Neuronal stem cell (in vitro differentiated cells): Measurements from ENCODE around the gene PIK3C2G.

Experiments
- DNase-seq: peaks from one replicate; pipeline ENCODE4 v3.0.0-alpha.2; 2013; ENCODE audit warnings: low spot score
- H2AFZ ChIP-seq: one replicate; pipeline ENCODE4 v1.6.1; 2013; ENCODE audit warnings: mild to moderate bottlenecking, low read length, inconsistent platforms
- H2AK5ac ChIP-seq: 2 replicates; pipeline ENCODE4 v1.6.1; 2013; ENCODE audit warnings: low read depth, mild to moderate bottlenecking, inconsistent platforms, low read length, moderate library complexity, mixed read lengths
- H2BK120ac ChIP-seq: 2 replicates; pipeline ENCODE4 v1.6.1; 2013; ENCODE audit warnings: low read depth, mild to moderate bottlenecking, inconsistent platforms, low read length, moderate library complexity, mixed read lengths
- H2BK12ac ChIP-seq: one replicate; pipeline ENCODE4 v1.6.1; 2013; ENCODE audit warnings: low read length, inconsistent platforms
- H2BK15ac ChIP-seq: 2 replicates; pipeline ENCODE4 v1.6.1; 2013; ENCODE audit warnings: mild to moderate bottlenecking, low read length, inconsistent platforms, mixed read lengths
- H2BK5ac ChIP-seq: one replicate; pipeline ENCODE4 v1.6.1; 2013; ENCODE audit warnings: inconsistent platforms, mild to moderate bottlenecking, low read length, moderate library complexity
- H3K14ac ChIP-seq: one replicate; pipeline ENCODE4 v1.6.1; 2013; ENCODE audit warnings: low read length, inconsistent platforms
- H3K18ac ChIP-seq: 2 replicates; pipeline ENCODE4 v1.6.1; 2013; ENCODE audit warnings: low read length, inconsistent platforms
- H3K23ac ChIP-seq: 2 replicates; pipeline ENCODE4 v1.6.1; 2013; ENCODE audit warnings: low read depth, mild to moderate bottlenecking, mixed read lengths, low read length, inconsistent platforms; ENCODE audit not compliant: poor library complexity
- H3K27ac ChIP-seq: replicated peaks from 3 replicates; pipeline ENCODE4 v1.5.1; 2013; ENCODE audit warnings: low read length, inconsistent platforms
- H3K27me3 ChIP-seq, 3 experiments: 2 replicates each; pipeline ENCODE4 v1.6.1; 2013; ENCODE audit warnings: low read length in 3 of 3, mild to moderate bottlenecking in 2 of 3, inconsistent platforms in 1 of 3, low read depth in 1 of 3, mixed read lengths in 1 of 3, moderate library complexity in 1 of 3; ENCODE audit not compliant: control insufficient read depth in 3 of 3, insufficient read depth in 3 of 3
- H3K36me3 ChIP-seq, 2 donors: replicated peaks in 1 of 2; 2 replicates each; pipeline ENCODE4 v1.6.1; 2013; ENCODE audit warnings: low read length in 2 of 2; ENCODE audit not compliant: control insufficient read depth in 2 of 2, insufficient read depth in 2 of 2
- H3K4ac ChIP-seq: 2 replicates; pipeline ENCODE4 v1.6.1; 2013; ENCODE audit warnings: inconsistent platforms, mild to moderate bottlenecking, low read length, moderate library complexity
- H3K4me1 ChIP-seq, 2 donors: 1 replicate in 1 of 2; 2 replicates in 1 of 2; pipeline ENCODE4 v1.6.1; 2013; ENCODE audit warnings: low read length in 2 of 2, low read depth in 1 of 2; ENCODE audit not compliant: control insufficient read depth in 2 of 2, insufficient read depth in 1 of 2
- H3K4me2 ChIP-seq: one replicate; pipeline ENCODE4 v1.6.1; 2013; ENCODE audit warnings: mild to moderate bottlenecking, low read length, inconsistent platforms; ENCODE audit not compliant: insufficient read depth, poor library complexity, severe bottlenecking
- H3K4me3 ChIP-seq, 2 donors: 2 replicates each; pipeline ENCODE4 v1.5.1; 2013; ENCODE audit warnings: low read length in 2 of 2, mild to moderate bottlenecking in 2 of 2, inconsistent platforms in 1 of 2, moderate library complexity in 1 of 2
- H3K79me1 ChIP-seq: one replicate; pipeline ENCODE4 v1.6.1; 2013; ENCODE audit warnings: low read depth, mild to moderate bottlenecking, inconsistent platforms, low read length, moderate library complexity
- H3K9ac ChIP-seq: one replicate; pipeline ENCODE4 v1.6.1; 2013; ENCODE audit warnings: mild to moderate bottlenecking, low read depth, low read length, inconsistent platforms; ENCODE audit not compliant: poor library complexity
- H3K9me3 ChIP-seq, 2 donors: replicated peaks in 1 of 2; 2 replicates each; pipeline versions ENCODE3 to v1.6.1; 2013; ENCODE audit warnings: low read length in 2 of 2, mild to moderate bottlenecking in 2 of 2, inconsistent platforms in 1 of 2, low read depth in 1 of 2, mixed read lengths in 1 of 2, moderate library complexity in 1 of 2; ENCODE audit not compliant: control insufficient read depth in 2 of 2, insufficient read depth in 1 of 2
- H4K8ac ChIP-seq: one replicate; pipeline ENCODE4 v1.6.1; 2013; ENCODE audit warnings: low read depth, mild to moderate bottlenecking, inconsistent platforms, low read length, moderate library complexity
- H4K91ac ChIP-seq: one replicate; pipeline ENCODE4 v1.6.1; 2013; ENCODE audit warnings: low read length, low read depth, mild to moderate bottlenecking, inconsistent platforms; ENCODE audit not compliant: poor library complexity
- WGBS, 2 donors: extraction: QIAGEN DNeasy Blood & Tissue Kit; methylation state at CpG; one replicate each; pipeline ENCODE4 v1.1.7; 2013; ENCODE audit warnings: missing lambda C conversion rate in 2 of 2, mixed read lengths in 1 of 2; ENCODE audit not compliant: insufficient read length in 2 of 2, insufficient replicate concordance in 1 of 2; ENCODE audit errors: extremely low coverage in 2 of 2; 5-methylcytosine and 5-hydroxymethylcytosine counted together

PIK3C2G gene

DNA sequence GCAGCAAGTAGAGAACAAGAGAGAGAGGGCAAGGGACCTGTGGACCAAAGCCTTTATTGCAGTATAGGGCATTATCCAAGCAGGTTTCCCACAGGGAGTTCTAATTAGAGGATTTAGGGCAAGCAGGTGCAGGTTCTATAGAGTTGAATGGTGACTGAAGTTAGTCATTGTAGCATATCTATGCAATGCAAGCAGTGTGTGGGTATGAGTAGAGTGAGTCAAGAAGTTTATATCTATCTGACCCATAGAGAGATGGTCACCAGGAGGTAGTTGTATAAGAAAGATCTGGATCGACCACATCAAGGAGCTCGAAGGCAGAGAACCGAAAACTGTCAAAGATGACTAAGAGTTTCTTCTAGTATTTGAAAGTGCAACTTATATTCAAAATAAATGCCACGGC, 309.2 kb downstream of the PIK3C2G start:
- Histone ChIP-seq H2BK120ac (no peak overlapping the region), H4K91ac (no peak overlapping the region), H3K9me3 (no peaks in the 10 kb centered on the region), H3K4me2 (no peak overlapping the region), H2AK5ac (no peak overlapping the region), H3K79me1 (no peaks in the 10 kb centered on the region), H3K27me3 (no peaks in the 10 kb centered on the region), H2BK5ac (no peak overlapping the region), H3K36me3 (no peaks in the 10 kb centered on the region), H3K4me3 (no peak overlapping the region), H2AFZ (no peak overlapping the region), H3K14ac (no peak overlapping the region), H3K23ac (no peak overlapping the region), H4K8ac (no peak overlapping the region), H3K4me1 (no peaks in the 10 kb centered on the region), H3K18ac (no peak overlapping the region), H3K9ac (no peak overlapping the region), H3K4ac (no peak overlapping the region), H2BK12ac (no peak overlapping the region), H2BK15ac (no peak overlapping the region), H3K27ac (no peak overlapping the region)
- no CpG with 5 or more reads among the region's 4 CpGs for WGBS, 2 donors
- no peak for DNase-seq

DNA sequence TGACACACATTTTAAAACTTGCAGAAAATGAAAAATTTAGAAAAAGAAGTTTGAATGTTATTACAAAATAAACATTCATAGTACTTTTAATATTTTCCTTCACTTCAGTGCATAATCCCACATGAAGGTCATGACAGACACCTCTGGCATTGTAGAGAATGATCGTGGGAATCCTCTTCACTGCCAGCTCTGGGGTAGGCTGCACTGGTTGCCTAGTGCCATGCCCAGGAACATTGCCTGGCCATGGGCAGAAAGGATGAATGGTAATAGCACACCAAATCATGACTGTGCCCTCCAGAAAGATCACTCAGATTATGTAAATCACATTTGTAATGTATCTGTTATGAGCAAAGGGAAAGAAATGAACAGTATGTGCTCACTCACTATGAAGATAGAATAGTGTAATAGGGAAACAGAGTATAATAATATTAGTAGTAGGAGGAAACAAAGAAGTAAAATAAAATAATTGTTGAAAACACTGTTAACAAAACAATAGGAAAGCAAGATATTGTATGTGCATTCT, 314.8 kb downstream of the PIK3C2G start:
- no peaks in the 10 kb centered on the region for H3K4me1 ChIP-seq
- no peak overlapping the region for H3K14ac ChIP-seq
- H2BK120ac ChIP-seq = no peak overlapping the region
- no peak overlapping the region for H3K4ac ChIP-seq
- peaks cover 0 to 1% of the 10 kb centered on the region in 2 donors for H3K9me3 ChIP-seq
- no peaks in the 10 kb centered on the region for H3K27me3 ChIP-seq
- no peak overlapping the region for H3K18ac ChIP-seq
- no peak overlapping the region for H2BK5ac ChIP-seq
- no peak overlapping the region for H3K9ac ChIP-seq
- H2AK5ac ChIP-seq = no peak overlapping the region
- H4K8ac ChIP-seq = no peak overlapping the region
- no peak overlapping the region for H4K91ac ChIP-seq
- no peak overlapping the region for H3K4me3 ChIP-seq
- no peak overlapping the region for H2BK12ac ChIP-seq
- no peaks in the 10 kb centered on the region for H3K36me3 ChIP-seq
- WGBS, 2 donors = no CpG with 5 or more reads among the region's 1 CpG
- no peak overlapping the region for H2BK15ac ChIP-seq
- H3K23ac ChIP-seq = no peak overlapping the region
- no peak overlapping the region for H3K27ac ChIP-seq
- H3K4me2 ChIP-seq = no peak overlapping the region
- no peak overlapping the region for H2AFZ ChIP-seq
- no peaks in the 10 kb centered on the region for H3K79me1 ChIP-seq
- DNase-seq = no peak

DNA sequence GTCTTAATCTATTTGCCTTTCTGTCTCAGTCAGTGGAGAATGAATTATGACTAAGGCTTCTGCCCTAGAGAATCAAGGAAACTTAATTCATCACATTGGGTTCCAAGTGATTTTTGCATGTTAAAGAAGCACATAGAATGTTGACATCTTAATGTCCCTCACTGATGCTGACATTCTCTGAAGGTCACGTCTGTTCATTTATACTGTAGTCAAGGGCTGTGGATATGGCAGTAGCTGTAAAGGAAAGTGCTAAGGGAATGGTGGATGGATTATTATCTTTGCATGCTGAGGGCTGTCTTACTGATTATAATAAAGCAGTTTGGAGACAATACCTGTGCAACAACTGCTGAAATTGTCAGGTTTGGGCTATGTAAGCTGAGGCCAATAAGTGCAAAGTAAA, 315.3 kb downstream of the PIK3C2G start:
- H3K79me1 ChIP-seq = no peaks in the 10 kb centered on the region
- H4K8ac ChIP-seq = no peak overlapping the region
- H3K4me2 ChIP-seq = no peak overlapping the region
- H3K9me3 ChIP-seq = peaks cover 0 to 1% of the 10 kb centered on the region in 2 donors
- H3K18ac ChIP-seq = no peak overlapping the region
- no peak overlapping the region for H2BK5ac ChIP-seq
- H2BK12ac ChIP-seq = no peak overlapping the region
- H2BK15ac ChIP-seq = no peak overlapping the region
- no peak overlapping the region for H3K23ac ChIP-seq
- no peaks in the 10 kb centered on the region for H3K4me1 ChIP-seq
- no peaks in the 10 kb centered on the region for H3K36me3 ChIP-seq
- H2AK5ac ChIP-seq = no peak overlapping the region
- H3K27ac ChIP-seq = no peak overlapping the region
- DNase-seq = no peak
- no peaks in the 10 kb centered on the region for H3K27me3 ChIP-seq
- H3K4me3 ChIP-seq = no peak overlapping the region
- no peak overlapping the region for H3K14ac ChIP-seq
- no peak overlapping the region for H2BK120ac ChIP-seq
- no CpG with 5 or more reads among the region's 1 CpG for WGBS, 2 donors
- no peak overlapping the region for H3K9ac ChIP-seq
- H2AFZ ChIP-seq = no peak overlapping the region
- H4K91ac ChIP-seq = no peak overlapping the region
- H3K4ac ChIP-seq = no peak overlapping the region

DNA sequence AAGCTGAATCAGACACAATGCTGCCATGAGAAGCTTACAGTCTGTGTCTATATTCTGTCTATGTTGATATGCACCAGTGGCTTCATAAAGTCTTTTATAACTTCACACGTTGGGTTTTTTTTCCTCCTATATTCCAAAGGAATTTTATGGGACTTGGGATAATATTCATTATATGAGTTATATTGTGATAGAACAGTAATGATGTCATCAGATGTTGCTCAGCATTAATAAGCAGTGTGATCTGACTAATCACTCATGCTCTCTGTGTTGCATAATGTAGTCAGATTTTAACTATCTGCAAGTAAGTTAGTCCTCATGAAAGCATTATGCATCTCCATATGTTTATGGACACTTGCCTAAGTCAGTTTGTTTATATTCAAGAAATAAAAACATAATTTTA, 316.9 kb downstream of the PIK3C2G start:
- Histone ChIP-seq H2BK12ac (no peak overlapping the region), H3K27ac (no peak overlapping the region), H3K36me3 (no peaks in the 10 kb centered on the region), H3K79me1 (no peaks in the 10 kb centered on the region), H3K4ac (no peak overlapping the region), H2AK5ac (no peak overlapping the region), H2BK15ac (no peak overlapping the region), H3K18ac (no peak overlapping the region), H3K4me1 (no peaks in the 10 kb centered on the region), H3K9me3 (peaks cover 3 to 8% of the 10 kb centered on the region in 2 donors), H2AFZ (no peak overlapping the region), H2BK120ac (no peak overlapping the region), H4K91ac (no peak overlapping the region), H3K4me2 (no peak overlapping the region), H3K14ac (no peak overlapping the region), H4K8ac (no peak overlapping the region), H3K23ac (no peak overlapping the region), H2BK5ac (no peak overlapping the region), H3K27me3 (no peaks in the 10 kb centered on the region), H3K4me3 (no peak overlapping the region), H3K9ac (no peak overlapping the region)
- no CpG with 5 or more reads among the region's 1 CpG for whole genome bisulfite sequencing, 2 donors
- no peak for DNase-seq
